Measurements from ENCODE around the gene PRLR. TPM values are rescaled to one million over a fixed set of nuclear protein-coding genes. Genes with fewer than 3 reads are reported as not detected.

PRLR gene
- total and polyA plus RNA-seq, 4 donors, result 3.5 to 44.5 (median 14.3) TPM

DNA sequence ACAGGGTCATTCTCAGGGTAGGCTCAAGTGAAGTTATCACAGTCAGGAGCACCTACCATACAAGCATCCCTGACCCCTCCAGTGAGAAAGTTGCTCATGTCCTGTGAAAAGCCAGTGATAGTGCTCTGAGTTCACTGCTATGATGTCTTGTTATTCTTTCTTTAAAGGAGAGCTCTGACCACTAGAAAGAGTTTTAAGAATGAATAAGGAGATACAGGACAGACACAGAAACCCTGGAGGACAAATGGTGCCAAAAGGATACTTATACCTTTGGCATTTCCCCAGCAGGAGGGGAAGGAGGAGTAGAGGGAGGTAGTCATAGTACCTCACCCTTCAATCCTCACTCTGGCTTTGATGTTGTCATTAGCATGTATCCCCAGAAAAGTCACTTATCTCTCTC, 98.6 kb downstream of the PRLR start:
- no peak overlapping the region for H3K9ac ChIP-seq (ENCODE audit: low read depth in 1 of 2, low read length in 2 of 2)
- DNase-seq (ENCODE audit: low spot score), result no peak
- TF ChIP-seq EGR1 (IDR thresholded peaks at IDR 0.05; ENCODE audit: low read depth in 2 of 2) (no peak), GABPA (IDR thresholded peaks at IDR 0.05 in 1 of 2, conservative IDR thresholded peaks at IDR 0.05 in 1 of 2) (no peak), RXRA (IDR thresholded peaks at IDR 0.05) (no peak), HNF4A (conservative IDR thresholded peaks at IDR 0.05) (no peak), NR2F2 (IDR thresholded peaks at IDR 0.05) (no peak)
- no peaks in the 10 kb centered on the region for H3K9me3 ChIP-seq (ENCODE audit: control insufficient read depth in 4 of 4, low read length in 3 of 4)
- no peaks in the 10 kb centered on the region for H3K36me3 ChIP-seq (ENCODE audit: control insufficient read depth in 4 of 4, insufficient read depth in 3 of 4, low read depth in 1 of 4, low read length in 3 of 4)
- H3K27me3 ChIP-seq (ENCODE audit: control insufficient read depth in 4 of 4, insufficient read depth in 4 of 4, low read length in 3 of 4), result no peaks in the 10 kb centered on the region
- no peak overlapping the region for H3K4me3 ChIP-seq (ENCODE audit: low read depth in 1 of 3, low read length in 3 of 3)
- peaks cover 5 to 48% (median 24%) of the 10 kb centered on the region in 4 donors for H3K4me1 ChIP-seq (ENCODE audit: control insufficient read depth in 4 of 4, insufficient read depth in 4 of 4, low read length in 3 of 4)
- H3K27ac ChIP-seq (ENCODE audit: low read depth in 1 of 2, low read length in 2 of 2), result no peak overlapping the region

DNA sequence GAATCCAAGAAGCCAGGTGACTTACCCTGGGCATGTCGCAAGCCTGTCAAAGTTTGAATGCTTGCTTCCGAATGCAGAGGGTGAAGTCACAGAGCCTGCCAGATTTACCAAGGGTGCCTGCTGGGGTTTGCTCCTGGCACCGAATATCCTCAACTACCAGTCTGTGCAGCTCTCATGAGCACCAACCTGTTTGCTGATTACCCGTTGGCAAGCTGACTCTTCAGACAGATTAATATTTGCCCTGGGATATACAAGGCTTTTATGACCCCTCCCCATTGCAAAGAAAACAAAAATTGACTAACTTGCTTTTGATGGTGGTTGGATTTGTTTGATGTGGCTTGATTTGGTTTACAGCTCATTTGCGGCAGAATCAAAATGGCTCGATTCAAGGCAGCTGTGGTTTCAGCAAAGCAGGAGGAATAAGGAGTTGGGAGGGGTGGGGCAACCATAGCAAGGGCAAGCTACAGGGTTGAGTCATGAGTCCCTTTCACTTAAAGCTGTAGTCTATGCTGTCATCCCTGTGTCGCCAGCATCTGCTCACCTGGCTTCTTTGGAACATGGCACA, 100.3 kb downstream of the PRLR start:
- Histone ChIP-seq H3K9me3 (ENCODE audit: control insufficient read depth in 4 of 4, low read length in 3 of 4) (no peaks in the 10 kb centered on the region), H3K27ac (ENCODE audit: low read depth in 1 of 2, low read length in 2 of 2) (peak overlapping the region in 1 of 2 donors; percentile 15), H3K4me1 (ENCODE audit: control insufficient read depth in 4 of 4, insufficient read depth in 4 of 4, low read length in 3 of 4) (peaks cover 2 to 43% (median 23%) of the 10 kb centered on the region in 4 donors), H3K27me3 (ENCODE audit: control insufficient read depth in 4 of 4, insufficient read depth in 4 of 4, low read length in 3 of 4) (no peaks in the 10 kb centered on the region), H3K4me3 (ENCODE audit: low read depth in 1 of 3, low read length in 3 of 3) (no peak overlapping the region), H3K9ac (ENCODE audit: low read depth in 1 of 2, low read length in 2 of 2) (no peak overlapping the region), H3K36me3 (ENCODE audit: control insufficient read depth in 4 of 4, insufficient read depth in 3 of 4, low read depth in 1 of 4, low read length in 3 of 4) (no peaks in the 10 kb centered on the region)
- 30% methylated on average over 7 of the region's 7 CpGs for WGBS
- no peak for DNase-seq (ENCODE audit: low spot score)
- TF ChIP-seq RXRA (IDR thresholded peaks at IDR 0.05) (peak; percentile 37 to 60), JUND (IDR thresholded peaks at IDR 0.05) (peak in 1 of 2 donors; percentile 43), HNF4A (conservative IDR thresholded peaks at IDR 0.05) (peak; percentile 58 to 66), RAD21 (IDR thresholded peaks at IDR 0.05) (peak in 1 of 2 donors; percentile 17), GABPA (IDR thresholded peaks at IDR 0.05 in 1 of 2, conservative IDR thresholded peaks at IDR 0.05 in 1 of 2) (no peak), YY1 (IDR thresholded peaks at IDR 0.05) (peak; percentile 47)

GRCh38 chr5:35129276-35129675, 101.0 kb downstream of the PRLR start:
- Histone ChIP-seq H3K27ac (ENCODE audit: low read depth in 1 of 2, low read length in 2 of 2) (no peak overlapping the region), H3K4me3 (ENCODE audit: low read depth in 1 of 3, low read length in 3 of 3) (no peak overlapping the region), H3K9ac (ENCODE audit: low read depth in 1 of 2, low read length in 2 of 2) (no peak overlapping the region), H3K36me3 (ENCODE audit: control insufficient read depth in 4 of 4, insufficient read depth in 3 of 4, low read depth in 1 of 4, low read length in 3 of 4) (no peaks in the 10 kb centered on the region), H3K4me1 (ENCODE audit: control insufficient read depth in 4 of 4, insufficient read depth in 4 of 4, low read length in 3 of 4) (peaks cover 2 to 38% (median 22%) of the 10 kb centered on the region in 4 donors), H3K9me3 (ENCODE audit: control insufficient read depth in 4 of 4, low read length in 3 of 4) (no peaks in the 10 kb centered on the region), H3K27me3 (ENCODE audit: control insufficient read depth in 4 of 4, insufficient read depth in 4 of 4, low read length in 3 of 4) (no peaks in the 10 kb centered on the region)
- WGBS, result 90% methylated on average over 1 of the region's 1 CpG
- no peak for DNase-seq (ENCODE audit: low spot score)
- TF ChIP-seq FOXA2 (IDR thresholded peaks at IDR 0.05) (no peak), HNF4G (IDR thresholded peaks at IDR 0.05) (no peak), ATF3 (IDR thresholded peaks at IDR 0.05) (no peak), HNF4A (conservative IDR thresholded peaks at IDR 0.05) (no peak), JUND (IDR thresholded peaks at IDR 0.05) (no peak)
- TF ChIP-seq, protein P1, sequence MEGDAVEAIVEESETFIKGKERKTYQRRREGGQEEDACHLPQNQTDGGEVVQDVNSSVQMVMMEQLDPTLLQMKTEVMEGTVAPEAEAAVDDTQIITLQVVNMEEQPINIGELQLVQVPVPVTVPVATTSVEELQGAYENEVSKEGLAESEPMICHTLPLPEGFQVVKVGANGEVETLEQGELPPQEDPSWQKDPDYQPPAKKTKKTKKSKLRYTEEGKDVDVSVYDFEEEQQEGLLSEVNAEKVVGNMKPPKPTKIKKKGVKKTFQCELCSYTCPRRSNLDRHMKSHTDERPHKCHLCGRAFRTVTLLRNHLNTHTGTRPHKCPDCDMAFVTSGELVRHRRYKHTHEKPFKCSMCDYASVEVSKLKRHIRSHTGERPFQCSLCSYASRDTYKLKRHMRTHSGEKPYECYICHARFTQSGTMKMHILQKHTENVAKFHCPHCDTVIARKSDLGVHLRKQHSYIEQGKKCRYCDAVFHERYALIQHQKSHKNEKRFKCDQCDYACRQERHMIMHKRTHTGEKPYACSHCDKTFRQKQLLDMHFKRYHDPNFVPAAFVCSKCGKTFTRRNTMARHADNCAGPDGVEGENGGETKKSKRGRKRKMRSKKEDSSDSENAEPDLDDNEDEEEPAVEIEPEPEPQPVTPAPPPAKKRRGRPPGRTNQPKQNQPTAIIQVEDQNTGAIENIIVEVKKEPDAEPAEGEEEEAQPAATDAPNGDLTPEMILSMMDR (IDR thresholded peaks at IDR 0.05; ENCODE audit: low read depth, low read length, missing input control), result no peak

Measured in liver (tissue), 9 donors.